ENCODE measurements around the gene KCNT2.

- TF ChIP-seq POLR2AphosphoS5 (IDR thresholded peaks at IDR 0.05; ENCODE audit: low read depth, low read length) (no peak), TAF1 (IDR thresholded peaks at IDR 0.05; ENCODE audit: low read depth, low read length) (no peak), POLR2A (IDR thresholded peaks at IDR 0.05; ENCODE audit: low read depth, low read length) (no peak), PAX5 (IDR thresholded peaks at IDR 0.05; ENCODE audit: insufficient read depth, low read length, severe bottlenecking) (no peak), SPI1 (IDR thresholded peaks at IDR 0.05; ENCODE audit: low read depth, low read length) (no peak)
Observed at GRCh38 chr1:196584696-196585095, 23.5 kb downstream of the KCNT2 start.
